SK-N-SH treated with all-trans-retinoic acid at 6 μM for 48 hours (cell line): Measurements from ENCODE around the gene RALGPS1.

Source experiments
- ARNTL ChIP-seq: fragments of 450-650 bp; formaldehyde crosslinking; IDR thresholded peaks from 2 replicates; pipeline ENCODE4 v1.5.0; 2020; ENCODE audit warnings: low read depth, mild to moderate bottlenecking, moderate library complexity, borderline replicate concordance
- CREB5 ChIP-seq: fragments of 250-450 bp; sonication (Bioruptor Pico); IDR thresholded peaks from 2 replicates; pipeline ENCODE4 v1.5.1; 2020; ENCODE audit warnings: low read depth, mild to moderate bottlenecking, moderate library complexity
- CSDC2 ChIP-seq: fragments of 250-450 bp; sonication (Bioruptor Pico); IDR thresholded peaks from 2 replicates; pipeline ENCODE4 v1.5.0; 2020; ENCODE audit warnings: mild to moderate bottlenecking, moderate library complexity
- POU6F1 ChIP-seq: fragments of 250-450 bp; sonication (Bioruptor Pico); IDR thresholded peaks from 2 replicates; pipeline ENCODE4 v1.8.0; 2021; ENCODE audit warnings: low read depth, mild to moderate bottlenecking, moderate library complexity, borderline replicate concordance
- TOX ChIP-seq: fragments of 250-450 bp; sonication (Bioruptor Pico); IDR thresholded peaks from 2 replicates; pipeline ENCODE4 v1.8.0; 2021; ENCODE audit warnings: mild to moderate bottlenecking, moderate library complexity, borderline replicate concordance
- TSHZ2 ChIP-seq: fragments of 250-450 bp; sonication (Bioruptor Pico); IDR thresholded peaks from 2 replicates; pipeline ENCODE4 v1.5.0; 2020; ENCODE audit warnings: mild to moderate bottlenecking, moderate library complexity
- ZNF565 ChIP-seq: fragments of 450-650 bp; formaldehyde crosslinking; conservative IDR thresholded peaks from 2 replicates; pipeline ENCODE4 v1.5.0; 2020; ENCODE audit warnings: low read depth, mild to moderate bottlenecking, moderate library complexity
- ZNF70 ChIP-seq: fragments of 450-650 bp; formaldehyde crosslinking; IDR thresholded peaks from 2 replicates; pipeline ENCODE4 v1.5.0; 2020; ENCODE audit warnings: mild to moderate bottlenecking, moderate library complexity
- TF ChIP-seq, protein P1 (sequence below): fragments of 250-450 bp; sonication (Bioruptor Pico); IDR thresholded peaks from 2 replicates; pipeline ENCODE4 v1.8.0; 2020; ENCODE audit warnings: mild to moderate bottlenecking, moderate library complexity, borderline replicate concordance

DNA sequence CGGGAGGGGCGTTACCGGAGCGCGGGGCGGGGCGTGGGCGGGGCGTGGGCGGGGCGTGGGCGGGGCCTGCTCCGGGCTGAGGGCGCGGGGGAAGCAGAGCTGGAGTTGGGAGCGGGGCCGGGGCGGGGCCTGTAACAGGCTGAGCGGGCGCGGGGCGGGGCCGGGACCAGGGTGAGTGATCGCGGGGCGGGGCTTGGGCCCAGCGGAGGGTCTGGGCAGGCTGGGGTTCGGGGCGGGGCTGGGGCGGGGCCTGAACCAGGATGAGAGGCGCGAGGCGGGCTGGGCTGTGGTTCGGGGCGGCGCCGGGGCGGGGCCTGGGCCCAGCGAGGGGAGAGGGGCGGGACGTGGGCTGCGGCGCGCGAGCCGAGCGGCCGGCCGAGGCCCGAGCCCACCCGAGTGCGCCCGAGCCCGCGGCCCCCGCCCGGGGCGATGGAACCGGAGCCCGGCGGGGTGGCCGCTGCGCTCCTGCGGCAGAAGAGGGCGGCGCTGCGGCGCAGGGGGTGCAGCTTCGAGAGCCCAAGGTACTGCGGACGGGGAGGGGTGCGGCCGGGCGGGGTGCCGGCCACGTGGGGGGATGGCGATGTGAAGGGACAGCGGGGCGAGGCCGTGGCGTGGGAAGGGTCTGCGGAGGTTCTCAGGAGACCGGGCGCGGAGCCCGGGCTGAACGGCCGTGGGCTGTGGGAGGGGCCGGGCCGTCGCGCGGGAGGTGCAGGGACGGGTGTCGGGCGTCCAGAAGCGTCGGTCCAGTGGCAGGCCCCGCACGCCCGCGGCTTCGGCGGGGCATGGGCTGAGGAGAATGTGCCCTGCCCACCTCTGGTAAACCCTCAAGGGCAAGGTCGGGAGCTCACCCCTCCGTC, 310.5 kb downstream of the RALGPS1 start:
- TF ChIP-seq ZNF70 (CRISPR knock-in tag) (no peak), TSHZ2 (no peak), ARNTL (CRISPR knock-in tag) (no peak), CREB5 (CRISPR knock-in tag) (no peak), POU6F1 (CRISPR knock-in tag) (no peak), CSDC2 (no peak), TOX (no peak), ZNF565 (no peak)
- TF ChIP-seq, protein P1, sequence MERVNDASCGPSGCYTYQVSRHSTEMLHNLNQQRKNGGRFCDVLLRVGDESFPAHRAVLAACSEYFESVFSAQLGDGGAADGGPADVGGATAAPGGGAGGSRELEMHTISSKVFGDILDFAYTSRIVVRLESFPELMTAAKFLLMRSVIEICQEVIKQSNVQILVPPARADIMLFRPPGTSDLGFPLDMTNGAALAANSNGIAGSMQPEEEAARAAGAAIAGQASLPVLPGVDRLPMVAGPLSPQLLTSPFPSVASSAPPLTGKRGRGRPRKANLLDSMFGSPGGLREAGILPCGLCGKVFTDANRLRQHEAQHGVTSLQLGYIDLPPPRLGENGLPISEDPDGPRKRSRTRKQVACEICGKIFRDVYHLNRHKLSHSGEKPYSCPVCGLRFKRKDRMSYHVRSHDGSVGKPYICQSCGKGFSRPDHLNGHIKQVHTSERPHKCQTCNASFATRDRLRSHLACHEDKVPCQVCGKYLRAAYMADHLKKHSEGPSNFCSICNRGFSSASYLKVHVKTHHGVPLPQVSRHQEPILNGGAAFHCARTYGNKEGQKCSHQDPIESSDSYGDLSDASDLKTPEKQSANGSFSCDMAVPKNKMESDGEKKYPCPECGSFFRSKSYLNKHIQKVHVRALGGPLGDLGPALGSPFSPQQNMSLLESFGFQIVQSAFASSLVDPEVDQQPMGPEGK (CRISPR knock-in tag): no peak
